ENCODE measurements around the gene DDB1.
"Not testable (repeated sequence)": the region's sequence is repeated elsewhere in the genome, so short reads cannot be mapped to it uniquely, and the experiment has no call there.

DDB1 gene

DNA sequence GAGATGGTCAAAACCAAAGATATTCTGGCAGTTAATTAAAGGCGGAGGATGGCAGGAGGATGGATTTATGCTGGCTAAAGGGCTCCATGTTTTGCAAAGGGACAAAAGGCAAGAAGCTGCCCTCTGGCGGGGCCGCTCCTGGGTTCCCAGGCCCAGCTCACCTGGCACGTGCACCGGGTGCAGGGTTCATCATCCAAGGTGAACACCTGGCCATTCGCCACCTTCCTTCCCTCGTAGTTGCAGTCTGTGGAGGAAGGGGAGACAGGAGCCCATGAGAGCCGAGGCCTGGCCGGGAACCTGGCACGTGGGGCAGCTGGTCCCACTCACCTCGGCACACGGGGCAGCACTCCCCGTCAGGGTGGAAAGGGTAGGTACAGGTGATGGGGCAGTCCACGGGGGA is 68.1 kb downstream of the DDB1 start:
- no peak for DNase-seq

DNA sequence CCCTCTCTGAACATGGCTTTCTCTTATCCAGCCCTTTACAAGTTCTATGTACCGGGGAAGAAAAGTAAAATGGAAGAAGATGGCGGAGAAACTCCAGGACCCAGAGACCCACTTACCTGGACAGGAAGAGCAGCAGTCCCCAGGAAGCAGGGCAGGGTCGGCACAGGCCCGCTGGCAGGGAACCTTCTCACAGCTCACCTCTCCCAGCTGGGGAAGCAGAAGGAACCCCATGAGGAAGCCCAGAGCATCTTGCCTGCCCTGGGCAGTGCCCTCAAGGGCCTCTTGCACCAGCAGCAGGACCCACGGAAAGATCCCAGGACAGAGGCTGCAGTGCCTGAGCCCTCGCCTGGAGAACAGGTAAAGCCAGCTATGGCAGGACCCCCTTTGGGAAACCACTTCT is 68.5 kb downstream of the DDB1 start:
- no peak for DNase-seq

DNA sequence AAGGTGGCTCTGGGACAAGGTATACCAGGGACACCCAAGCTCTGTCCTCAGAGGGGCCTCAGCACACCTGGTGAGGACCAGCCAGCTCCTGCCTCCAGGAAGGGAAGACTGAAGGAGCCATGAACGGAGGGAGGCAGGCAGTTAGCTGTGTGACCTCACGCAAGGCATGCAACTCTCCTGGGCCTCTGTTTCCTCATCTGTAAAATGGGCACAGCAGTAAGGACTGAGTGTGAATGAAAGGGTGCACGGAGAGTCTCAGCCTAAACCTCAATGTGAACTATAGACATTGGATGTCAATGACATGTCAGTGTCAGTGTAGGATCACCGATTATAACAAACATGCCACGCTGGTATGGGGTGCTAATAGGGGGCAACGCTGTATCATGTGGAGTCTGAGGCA is 73.5 kb downstream of the DDB1 start:
- DNase-seq = no peak

DNA sequence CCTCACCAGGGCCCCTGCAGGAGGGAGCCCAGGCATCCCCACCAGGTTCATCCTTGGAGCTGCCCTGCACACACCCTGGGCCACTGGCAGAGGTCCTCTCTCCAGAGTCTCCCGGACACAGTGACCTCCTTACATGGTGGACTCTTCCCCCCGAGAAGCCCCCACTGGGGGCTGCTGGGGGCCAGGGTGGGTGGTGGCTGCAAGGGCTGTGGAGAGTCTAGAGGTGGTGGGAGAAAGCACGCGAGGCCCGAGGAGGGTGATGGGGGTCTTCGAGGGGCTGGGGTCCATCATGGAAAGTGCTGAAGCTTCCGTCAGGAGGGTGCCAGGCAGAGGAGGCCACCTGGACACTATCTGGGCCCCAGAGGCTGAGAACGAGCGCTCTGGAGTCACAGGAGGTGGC is 74.4 kb downstream of the DDB1 start:
- no peak for DNase-seq

DNA sequence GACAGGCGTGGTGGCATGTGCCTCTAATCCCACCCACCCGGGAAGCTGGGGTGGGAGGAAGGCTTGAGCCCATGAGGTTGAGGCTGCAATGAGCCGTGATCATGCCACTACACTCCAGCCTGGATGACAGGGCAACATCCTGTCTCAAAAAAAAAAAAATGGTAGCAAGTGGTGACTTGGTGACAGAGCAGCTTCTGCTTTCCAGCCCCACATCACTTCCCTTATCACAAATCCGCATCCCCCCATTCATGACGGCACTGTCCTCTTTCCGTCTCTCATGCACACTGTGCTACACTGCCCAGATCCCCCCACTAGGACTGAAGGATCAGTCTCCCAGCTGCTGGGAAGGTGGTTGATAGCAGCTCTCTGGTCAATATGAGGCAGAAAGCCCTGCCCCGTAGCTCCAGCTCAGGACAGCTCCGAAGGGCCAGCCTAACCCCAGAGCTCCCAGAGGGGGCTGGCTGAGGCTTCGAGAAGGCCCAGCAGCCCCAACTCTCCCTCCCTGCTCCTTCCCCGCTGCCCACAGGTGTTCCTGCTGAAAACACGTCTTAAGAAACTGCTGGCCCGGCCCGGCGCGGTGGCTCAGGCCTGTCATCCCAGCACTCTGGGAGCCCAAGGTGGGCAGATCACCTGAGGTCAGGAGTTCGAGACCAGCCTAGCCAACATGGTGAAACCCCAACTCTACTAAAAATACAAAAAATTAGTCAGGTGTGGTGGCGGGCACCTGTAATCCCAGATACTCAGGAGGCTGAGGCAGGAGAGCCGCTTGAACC is 76.0 kb downstream of the DDB1 start:
- DNase-seq = no peak

DNA sequence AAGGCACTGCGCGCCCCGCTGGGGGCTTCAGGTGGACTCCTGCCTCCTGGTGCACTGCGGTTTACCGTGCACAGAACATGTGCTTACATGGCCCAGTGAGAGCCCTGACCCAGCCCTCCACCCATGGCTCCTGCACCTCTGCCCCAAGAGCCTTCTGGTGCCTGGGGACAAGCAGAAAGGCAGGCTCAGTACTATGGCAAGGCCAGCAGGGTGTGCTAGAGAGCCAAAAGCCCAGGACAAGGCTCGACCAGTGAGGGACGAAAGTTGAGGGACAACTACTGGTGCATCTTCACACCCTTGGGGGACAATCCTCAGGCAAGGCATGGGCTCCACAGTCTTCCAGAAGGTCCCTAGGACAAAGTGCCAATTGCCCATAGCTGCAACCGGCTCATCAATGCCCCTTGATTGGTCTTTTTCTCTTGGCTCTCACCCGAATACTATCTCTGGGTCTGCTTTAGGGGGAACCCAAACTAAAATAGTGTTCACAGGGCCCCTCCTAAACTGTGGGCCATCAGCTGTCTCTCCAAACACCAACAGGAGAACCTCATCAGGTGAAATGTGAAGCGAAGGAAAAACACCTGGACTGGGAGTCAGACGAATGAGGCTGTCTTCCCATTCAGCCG is 78.4 kb downstream of the DDB1 start:
- peak; percentile 23 for DNase-seq

DNA sequence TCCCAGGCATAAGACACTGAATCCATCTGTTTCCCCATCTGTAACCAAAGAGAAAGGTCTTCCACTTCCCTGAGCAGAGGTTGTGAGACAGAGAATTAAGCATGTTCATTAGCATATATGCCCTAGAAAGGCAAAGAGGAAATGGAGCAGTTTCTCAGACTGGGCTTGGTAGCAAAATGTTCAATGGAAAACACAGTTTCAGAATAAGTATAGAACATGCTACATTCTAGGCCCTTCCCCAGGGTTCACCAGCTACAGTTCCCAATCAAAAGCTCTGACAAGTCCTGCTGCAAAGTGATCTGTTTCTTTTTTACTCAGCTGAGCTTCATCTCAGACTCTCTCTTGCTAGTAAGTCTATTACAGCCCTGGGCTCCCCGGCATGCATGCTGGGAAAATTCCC is 80.6 kb downstream of the DDB1 start:
- not testable (repeated sequence) for DNase-seq

DNA sequence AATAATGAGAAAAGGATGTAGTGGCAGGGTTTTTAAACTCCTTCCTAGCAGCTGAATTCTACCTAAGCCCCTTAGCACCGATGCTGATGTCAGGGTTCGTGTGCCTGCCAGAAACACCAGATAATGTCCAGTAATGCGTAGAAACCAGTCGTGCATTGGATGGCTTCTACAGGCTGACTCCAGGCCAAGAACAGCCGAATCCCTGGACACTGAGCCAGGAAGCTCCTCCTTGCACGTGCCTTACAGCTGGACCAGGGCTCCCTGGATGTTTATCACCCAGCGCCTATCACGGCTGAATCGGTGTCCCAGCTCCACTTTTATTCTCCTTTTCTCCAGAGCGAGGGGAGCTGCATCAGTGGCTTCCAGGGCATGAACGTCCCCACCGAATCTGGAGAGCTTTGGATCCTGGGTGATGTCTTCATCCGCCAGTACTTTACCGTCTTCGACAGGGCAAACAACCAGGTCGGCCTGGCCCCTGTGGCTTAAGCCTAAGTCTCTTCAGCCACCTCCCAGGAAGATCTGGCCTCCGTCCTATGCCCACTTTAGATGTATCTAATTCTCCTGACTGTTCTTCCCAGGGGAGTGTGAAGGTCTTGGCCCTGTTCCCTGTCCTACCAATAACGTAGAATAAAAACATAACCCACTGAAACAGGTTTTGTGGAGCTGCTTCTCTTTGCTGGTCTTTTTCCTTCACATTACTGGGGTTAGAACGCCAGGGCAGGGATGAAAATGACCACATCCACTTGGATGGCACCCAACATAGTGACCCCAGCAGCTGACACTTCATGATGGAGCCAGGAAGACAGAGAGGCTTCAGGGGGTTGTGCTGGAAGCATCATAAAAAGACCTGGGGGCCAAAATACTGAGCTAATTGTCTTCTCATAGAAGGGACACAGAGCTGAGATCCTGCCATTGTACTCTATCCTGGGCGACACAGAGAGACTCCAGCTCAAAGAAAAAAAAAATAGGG is 81.8 kb downstream of the DDB1 start:
- not testable (repeated sequence) for DNase-seq
